ENCODE measurements around the gene CCDC195.

DNA sequence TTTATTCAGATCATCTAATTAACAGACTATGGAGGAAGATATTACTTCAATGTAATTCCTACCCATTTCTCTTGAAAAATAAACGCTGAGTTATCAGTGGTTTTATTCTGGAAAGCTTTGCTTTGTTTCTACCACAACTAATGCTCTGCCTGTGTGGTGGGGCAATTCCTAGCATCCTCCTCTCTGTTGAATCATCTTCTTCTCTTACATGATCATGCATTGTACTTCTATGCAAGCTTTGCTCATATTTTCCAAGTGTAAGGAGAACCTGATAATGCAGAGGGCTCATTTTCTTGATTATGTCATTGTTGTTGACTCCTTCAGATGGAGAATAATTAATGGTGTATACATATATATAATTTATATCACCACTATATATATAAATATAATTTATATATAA, 46.7 kb downstream of the CCDC195 start:
- TF ChIP-seq ZNF274 (IDR thresholded peaks at IDR 0.05; ENCODE audit: low read depth, low read length) = no peak
- no peak for TF ChIP-seq SUZ12 (IDR thresholded peaks at IDR 0.05; ENCODE audit: extremely low read depth, insufficient read depth, insufficient read length)
